MM.1S (cell line): ENCODE measurements around the gene ZSCAN23.

Experiments used
- DNase-seq: peaks from one replicate; pipeline ENCODE4 v3.0.0-alpha.2; 2015
- H2AFZ ChIP-seq: fragments of 300-600 bp; sonication (generic); 2 replicates; pipeline ENCODE4 v1.6.0; 2016; ENCODE audit warnings: antibody characterized with exemption, low read length
- H3F3A ChIP-seq: fragments of 300-600 bp; sonication (generic); 2 replicates; pipeline ENCODE4 v1.6.1; 2016; ENCODE audit warnings: mild to moderate bottlenecking, antibody characterized with exemption, low read length, moderate library complexity, mixed read lengths; ENCODE audit not compliant: insufficient read depth
- H3K27ac ChIP-seq: fragments of 300-600 bp; sonication (generic); 2 replicates; pipeline ENCODE4 v1.5.1; 2016; ENCODE audit warnings: mild to moderate bottlenecking, low read length
- H3K27me3 ChIP-seq: fragments of 300-600 bp; sonication (generic); replicated peaks from 2 replicates; pipeline ENCODE4 v1.6.0; 2016; ENCODE audit warnings: low read length; ENCODE audit not compliant: insufficient read depth
- H3K36me3 ChIP-seq: fragments of 300-600 bp; sonication (generic); replicated peaks from 2 replicates; pipeline ENCODE4 v1.6.1; 2016; ENCODE audit warnings: mild to moderate bottlenecking, low read length, mixed read lengths; ENCODE audit not compliant: insufficient read depth
- H3K4me1 ChIP-seq: fragments of 300-600 bp; sonication (generic); 2 replicates; pipeline ENCODE4 v1.6.1; 2016; ENCODE audit warnings: low read length, mixed read lengths
- H3K4me2 ChIP-seq: fragments of 300-600 bp; sonication (generic); 2 replicates; pipeline ENCODE4 v1.6.0; 2016; ENCODE audit warnings: low read depth, low read length
- H3K4me3 ChIP-seq: fragments of 300-600 bp; sonication (generic); 2 replicates; pipeline ENCODE4 v1.5.1; 2016; ENCODE audit warnings: low read length, mixed read lengths
- H3K79me2 ChIP-seq: fragments of 300-600 bp; sonication (generic); 2 replicates; pipeline ENCODE4 v1.6.1; 2016; ENCODE audit warnings: mixed run types, low read length, mixed read lengths
- H3K9ac ChIP-seq: fragments of 300-600 bp; sonication (generic); 2 replicates; pipeline ENCODE4 v1.6.1; 2016; ENCODE audit warnings: low read length, mixed read lengths
- H3K9me2 ChIP-seq: fragments of 300-600 bp; sonication (generic); replicated peaks from 2 replicates; pipeline ENCODE4 v1.6.1; 2016; ENCODE audit warnings: mild to moderate bottlenecking, low read length, mixed read lengths; ENCODE audit not compliant: insufficient read depth
- H3K9me3 ChIP-seq: fragments of 300-600 bp; sonication (generic); replicated peaks from 2 replicates; pipeline ENCODE4 v1.6.1; 2016; ENCODE audit warnings: mild to moderate bottlenecking, low read length, mixed read lengths; ENCODE audit not compliant: insufficient read depth
- H4K20me1 ChIP-seq: fragments of 300-600 bp; sonication (generic); 2 replicates; pipeline ENCODE4 v1.6.1; 2016; ENCODE audit warnings: mild to moderate bottlenecking, low read length, moderate library complexity, mixed read lengths; ENCODE audit not compliant: insufficient read depth
- EZH2 ChIP-seq: fragments of 300-600 bp; sonication (generic); optimal IDR thresholded peaks from 2 replicates; pipeline ENCODE3; 2017; ENCODE audit warnings: low read depth, mild to moderate bottlenecking, antibody characterized with exemption, low read length, mixed read lengths
- EZH2phosphoT487 ChIP-seq: fragments of 300-600 bp; sonication (generic); IDR thresholded peaks from 2 replicates; pipeline ENCODE4 v1.6.1; 2018; ENCODE audit warnings: antibody characterized with exemption, low read length
- TF ChIP-seq, protein P1 (sequence below): fragments of 300-600 bp; sonication (generic); IDR thresholded peaks from 2 replicates; pipeline ENCODE4 v1.5.1; 2016; ENCODE audit warnings: antibody characterized with exemption, low read length, mixed read lengths

Gene ZSCAN23

DNA sequence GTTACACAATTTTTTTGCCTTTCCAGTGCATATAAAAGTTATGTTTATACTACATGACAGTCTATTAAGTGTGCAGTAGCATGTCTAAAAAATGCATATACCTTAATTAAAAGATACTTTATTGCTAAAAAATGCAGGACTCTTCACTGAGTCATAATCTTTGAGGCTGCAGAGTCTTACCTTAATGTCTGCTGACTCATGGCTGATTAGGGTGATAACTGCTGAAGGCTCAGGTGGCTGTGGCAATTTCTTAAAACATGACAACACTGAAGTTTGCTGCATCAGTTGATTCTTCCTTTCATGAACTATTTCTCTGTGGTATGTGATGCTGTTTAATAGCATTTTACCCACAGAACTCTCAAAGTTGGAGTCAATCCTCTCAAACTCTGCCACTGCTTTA is 19.1 kb downstream of the ZSCAN23 start:
- H3K27ac ChIP-seq = no peak overlapping the region
- H3K9me2 ChIP-seq = no peaks in the 10 kb centered on the region
- H3K4me1 ChIP-seq = no peaks in the 10 kb centered on the region
- DNase-seq = no peak
- TF ChIP-seq, protein P1, sequence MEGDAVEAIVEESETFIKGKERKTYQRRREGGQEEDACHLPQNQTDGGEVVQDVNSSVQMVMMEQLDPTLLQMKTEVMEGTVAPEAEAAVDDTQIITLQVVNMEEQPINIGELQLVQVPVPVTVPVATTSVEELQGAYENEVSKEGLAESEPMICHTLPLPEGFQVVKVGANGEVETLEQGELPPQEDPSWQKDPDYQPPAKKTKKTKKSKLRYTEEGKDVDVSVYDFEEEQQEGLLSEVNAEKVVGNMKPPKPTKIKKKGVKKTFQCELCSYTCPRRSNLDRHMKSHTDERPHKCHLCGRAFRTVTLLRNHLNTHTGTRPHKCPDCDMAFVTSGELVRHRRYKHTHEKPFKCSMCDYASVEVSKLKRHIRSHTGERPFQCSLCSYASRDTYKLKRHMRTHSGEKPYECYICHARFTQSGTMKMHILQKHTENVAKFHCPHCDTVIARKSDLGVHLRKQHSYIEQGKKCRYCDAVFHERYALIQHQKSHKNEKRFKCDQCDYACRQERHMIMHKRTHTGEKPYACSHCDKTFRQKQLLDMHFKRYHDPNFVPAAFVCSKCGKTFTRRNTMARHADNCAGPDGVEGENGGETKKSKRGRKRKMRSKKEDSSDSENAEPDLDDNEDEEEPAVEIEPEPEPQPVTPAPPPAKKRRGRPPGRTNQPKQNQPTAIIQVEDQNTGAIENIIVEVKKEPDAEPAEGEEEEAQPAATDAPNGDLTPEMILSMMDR = no peak
- no peak for TF ChIP-seq EZH2
- no peak overlapping the region for H3K4me2 ChIP-seq
- no peak overlapping the region for H2AFZ ChIP-seq
- no peaks in the 10 kb centered on the region for H3K27me3 ChIP-seq
- H3K36me3 ChIP-seq = no peaks in the 10 kb centered on the region
- no peaks in the 10 kb centered on the region; the same call in 1 of the 2 replicates for H3F3A ChIP-seq
- H3K9ac ChIP-seq = no peak overlapping the region
- H3K9me3 ChIP-seq = no peaks in the 10 kb centered on the region
- no peaks in the 10 kb centered on the region for H4K20me1 ChIP-seq
- H3K79me2 ChIP-seq = no peaks in the 10 kb centered on the region
- no peak overlapping the region for H3K4me3 ChIP-seq

DNA sequence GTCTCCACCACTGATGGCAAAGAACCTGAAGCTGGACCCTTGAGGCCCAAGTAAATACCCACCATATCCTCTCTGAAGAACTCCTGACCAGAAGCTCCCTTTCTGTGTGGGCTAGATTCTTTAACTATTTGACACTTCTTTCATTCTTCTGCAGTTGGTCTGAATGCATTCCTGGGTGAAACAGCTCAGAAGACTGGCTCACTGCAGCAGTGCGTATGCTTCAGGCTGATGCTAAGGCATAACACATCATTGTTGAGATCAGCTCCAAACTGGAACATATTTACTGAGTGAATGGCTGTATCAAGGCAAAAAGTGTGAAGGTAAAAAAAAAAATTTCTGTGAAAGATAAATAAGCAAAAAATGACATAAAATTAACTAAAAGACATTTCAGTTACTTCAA is 19.7 kb downstream of the ZSCAN23 start:
- Histone ChIP-seq H4K20me1 (no peaks in the 10 kb centered on the region), H3K27ac (no peak overlapping the region), H3K9me3 (no peaks in the 10 kb centered on the region), H3K27me3 (no peaks in the 10 kb centered on the region), H3F3A (no peaks in the 10 kb centered on the region; the same call in 1 of the 2 replicates), H3K9me2 (no peaks in the 10 kb centered on the region), H2AFZ (no peak overlapping the region), H3K4me3 (no peak overlapping the region), H3K79me2 (no peaks in the 10 kb centered on the region), H3K36me3 (no peaks in the 10 kb centered on the region), H3K4me2 (no peak overlapping the region), H3K4me1 (no peaks in the 10 kb centered on the region), H3K9ac (no peak overlapping the region)
- no peak for DNase-seq
- no peak for TF ChIP-seq EZH2
- TF ChIP-seq, protein P1 = no peak

DNA sequence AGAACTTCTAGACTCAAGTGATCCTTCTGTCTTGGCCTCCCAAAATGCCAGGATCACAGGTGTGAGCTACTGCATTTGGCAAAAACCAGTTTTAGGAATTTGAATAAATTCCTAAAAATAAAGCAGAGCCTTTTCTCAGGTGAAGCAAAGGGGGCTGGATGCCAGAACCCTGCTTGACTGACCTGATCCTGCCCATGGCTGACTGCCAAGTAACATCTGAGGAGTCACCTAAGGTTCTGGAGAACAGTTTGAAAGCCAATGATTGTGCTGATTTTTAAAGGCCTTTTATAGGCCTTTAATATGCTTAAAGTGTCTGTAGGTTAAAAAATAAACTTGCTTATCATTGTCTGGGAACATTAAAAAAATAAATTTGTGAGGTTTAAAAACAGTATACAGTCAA is 29.6 kb downstream of the ZSCAN23 start:
- no peaks in the 10 kb centered on the region for H3K36me3 ChIP-seq
- no peaks in the 10 kb centered on the region for H3K9me2 ChIP-seq
- no peaks in the 10 kb centered on the region for H3F3A ChIP-seq
- no peaks in the 10 kb centered on the region for H4K20me1 ChIP-seq
- H2AFZ ChIP-seq = no peak overlapping the region
- H3K9me3 ChIP-seq = no peaks in the 10 kb centered on the region
- no peak overlapping the region for H3K4me3 ChIP-seq
- H3K4me2 ChIP-seq = no peak overlapping the region
- H3K4me1 ChIP-seq = no peaks in the 10 kb centered on the region
- no peak for DNase-seq
- no peaks in the 10 kb centered on the region for H3K79me2 ChIP-seq
- H3K27me3 ChIP-seq = no peaks in the 10 kb centered on the region
- H3K27ac ChIP-seq = no peak overlapping the region
- no peak overlapping the region for H3K9ac ChIP-seq
- TF ChIP-seq EZH2phosphoT487 = no peak
- TF ChIP-seq, protein P1 = no peak
- no peak for TF ChIP-seq EZH2

DNA sequence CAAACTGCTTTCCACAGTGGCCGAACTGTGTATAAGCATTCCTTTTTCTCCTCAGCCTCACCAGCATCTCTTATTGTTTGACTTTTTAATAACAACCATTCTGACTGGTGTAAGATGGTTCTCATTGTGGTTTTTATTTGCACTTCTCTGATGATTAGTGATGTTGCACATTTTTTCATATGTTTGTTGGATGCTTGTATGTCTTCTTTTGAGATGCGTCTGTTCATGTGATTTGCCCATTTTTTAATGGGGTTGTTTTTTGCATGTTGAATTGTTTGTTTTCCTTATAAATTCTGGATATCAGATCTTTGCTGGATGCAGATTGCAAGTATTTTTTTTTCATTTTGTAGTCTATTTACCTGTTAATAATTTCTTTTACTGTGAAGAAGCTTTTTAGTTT is 32.5 kb downstream of the ZSCAN23 start:
- H3K27ac ChIP-seq = no peak overlapping the region
- H3K79me2 ChIP-seq = no peaks in the 10 kb centered on the region
- no peak overlapping the region for H2AFZ ChIP-seq
- no peak overlapping the region for H3K4me2 ChIP-seq
- H3K9me2 ChIP-seq = no peaks in the 10 kb centered on the region
- no peak overlapping the region for H3K4me3 ChIP-seq
- no peaks in the 10 kb centered on the region for H3K9me3 ChIP-seq
- no peaks in the 10 kb centered on the region for H3K4me1 ChIP-seq
- H4K20me1 ChIP-seq = no peaks in the 10 kb centered on the region
- TF ChIP-seq, protein P1 = no peak
- TF ChIP-seq EZH2 (no peak), EZH2phosphoT487 (no peak)
- H3K9ac ChIP-seq = no peak overlapping the region
- no peaks in the 10 kb centered on the region for H3K27me3 ChIP-seq
- no peak for DNase-seq
- H3F3A ChIP-seq = no peaks in the 10 kb centered on the region
- no peaks in the 10 kb centered on the region for H3K36me3 ChIP-seq
